ENCODE data around the gene SEC14L1.
A peak's percentile ranks its signal among the peaks of the same experiment; 100 is the strongest.

- TF ChIP-seq CTCF (IDR thresholded peaks at IDR 0.05) (peak in 3 of 6 experiments; percentile 15 to 41 (median 36)), EP300 (IDR thresholded peaks at IDR 0.05) (peak in 1 of 4 donors; percentile 15), POLR2AphosphoS5 (IDR thresholded peaks at IDR 0.05) (peak in 1 of 2 donors; percentile 6), POLR2A (IDR thresholded peaks at IDR 0.05) (no peak)
Measured at GRCh38 chr17:77208217-77208808, 67.5 kb downstream of the SEC14L1 start.
